Activated T-cell treated with anti-CD3 and anti-CD28 coated beads, Interleukin-2, amount 50 U/mL, for 4 hours (primary cell): ENCODE results near the gene LRPAP1. TPM values are rescaled to one million over a fixed set of nuclear protein-coding genes. Genes with fewer than 3 reads are reported as not detected.
A peak's percentile ranks its signal among the peaks of the same experiment; 100 is the strongest.

Experiments
- ATAC-seq, 2 donors: fragments of 200-7000 bp; cut with Tn5 transposase; one replicate each; pipeline ENCODE4 v1.10.0; 2021
- DNase-seq: peaks from one replicate; pipeline ENCODE4 v3.0.0-alpha.2; 2020
- H3K27me3 Mint-ChIP-seq: one replicate; pipeline ENCODE4 v1.8.0; 2021; ENCODE audit warnings: low read depth, mixed read lengths
- H3K36me3 Mint-ChIP-seq: one replicate; pipeline ENCODE4 v1.8.0; 2022; ENCODE audit warnings: mixed read lengths; ENCODE audit not compliant: insufficient read depth
- H3K4me1 Mint-ChIP-seq: one replicate; pipeline ENCODE4 v1.8.0; 2021; ENCODE audit warnings: low read depth, mixed read lengths
- H3K4me3 Mint-ChIP-seq: one replicate; pipeline ENCODE4 v1.8.0; 2021; ENCODE audit warnings: mild to moderate bottlenecking, moderate library complexity, mixed read lengths
- H3K9me3 Mint-ChIP-seq: one replicate; pipeline ENCODE4 v1.8.0; 2021; ENCODE audit warnings: mixed read lengths
- total RNA-seq, 3 donors: library from RNA; stranded (reverse); gene quantifications; one replicate each; pipeline ENCODE4 v1.2.1, GENCODE V29; 2021

The LRPAP1 gene
- total RNA-seq, 3 donors from 2014 or later = 111 to 145 (median 118) TPM

DNA sequence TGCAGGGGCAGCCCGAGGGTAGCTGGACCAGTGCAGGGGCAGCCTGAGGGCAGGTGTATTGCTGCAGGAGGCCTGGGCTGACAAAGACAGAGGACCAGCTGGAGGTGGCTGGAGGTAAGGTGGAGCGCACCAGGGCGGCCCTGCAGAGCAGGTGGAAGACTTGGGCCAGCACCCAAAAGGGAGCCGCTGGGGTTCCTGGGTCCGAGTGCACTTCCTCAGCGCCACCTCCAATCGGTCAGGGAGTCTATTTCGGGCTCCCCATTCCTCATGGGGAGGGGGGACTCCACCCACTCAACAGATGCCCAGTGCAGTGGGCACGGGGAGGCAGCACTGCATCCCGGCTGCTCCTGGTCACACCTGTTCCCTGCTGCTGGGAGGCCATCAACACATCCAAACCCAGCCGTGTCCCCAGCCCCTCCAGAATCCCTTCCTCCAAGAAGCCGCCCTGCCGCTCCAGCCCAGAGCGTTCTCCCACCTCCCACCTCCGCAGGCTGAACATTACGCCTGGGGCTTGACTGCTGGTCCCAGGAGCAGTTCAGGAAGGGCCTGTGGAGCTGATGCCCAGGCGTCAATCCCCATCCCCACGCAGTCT lies 1.5 kb downstream of the LRPAP1 start:
- Mint-ChIP-seq H3K9me3 (peaks cover 3% of the 10 kb centered on the region), H3K4me1 (peaks cover 34% of the 10 kb centered on the region)
- no peak for DNase-seq

DNA sequence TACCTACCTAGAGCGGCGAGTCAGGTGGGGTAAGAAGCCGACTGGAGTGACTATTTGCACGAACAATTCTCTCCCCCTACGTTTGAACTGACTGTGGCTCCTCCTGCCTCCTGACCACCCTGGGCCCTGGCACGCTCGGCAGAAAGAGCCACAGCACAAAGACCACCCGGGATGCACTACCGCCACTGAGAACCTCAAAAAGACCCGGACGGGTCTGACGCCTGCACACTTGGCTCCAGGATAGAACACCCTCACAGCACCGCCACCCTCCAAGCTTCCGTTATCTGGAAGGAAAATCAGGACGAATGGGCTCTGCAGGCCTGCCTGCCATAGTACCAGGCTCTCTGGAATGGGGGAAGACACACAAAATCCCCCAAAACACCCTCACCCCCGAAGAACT lies 2.2 kb downstream of the LRPAP1 start:
- no peak for ATAC-seq
- H3K4me3 Mint-ChIP-seq = peak overlapping the region; percentile 99
- H3K4me1 Mint-ChIP-seq = peaks cover 34% of the 10 kb centered on the region

More for the DNA sequence above, 1.5 kb downstream of the LRPAP1 start:
- peaks cover 1% of the 10 kb centered on the region for H3K36me3 Mint-ChIP-seq
- peaks cover 5% of the 10 kb centered on the region for H3K27me3 Mint-ChIP-seq
- peak overlapping the region; percentile 99 for H3K4me3 Mint-ChIP-seq
- no peak for ATAC-seq

GRCh38 chr4:3529363-3529762 lies 2.9 kb downstream of the LRPAP1 start:
- ATAC-seq = no peak
- peaks cover 34% of the 10 kb centered on the region for H3K4me1 Mint-ChIP-seq
- H3K4me3 Mint-ChIP-seq = no peak overlapping the region
- no peaks in the 10 kb centered on the region for H3K27me3 Mint-ChIP-seq
- peaks cover 2% of the 10 kb centered on the region for H3K36me3 Mint-ChIP-seq
- H3K9me3 Mint-ChIP-seq = no peaks in the 10 kb centered on the region
- no peak for DNase-seq

More for the DNA sequence above, 2.2 kb downstream of the LRPAP1 start:
- Mint-ChIP-seq H3K9me3 (no peaks in the 10 kb centered on the region), H3K36me3 (no peaks in the 10 kb centered on the region), H3K27me3 (peaks cover under 1% of the 10 kb centered on the region)
- DNase-seq = no peak

DNA sequence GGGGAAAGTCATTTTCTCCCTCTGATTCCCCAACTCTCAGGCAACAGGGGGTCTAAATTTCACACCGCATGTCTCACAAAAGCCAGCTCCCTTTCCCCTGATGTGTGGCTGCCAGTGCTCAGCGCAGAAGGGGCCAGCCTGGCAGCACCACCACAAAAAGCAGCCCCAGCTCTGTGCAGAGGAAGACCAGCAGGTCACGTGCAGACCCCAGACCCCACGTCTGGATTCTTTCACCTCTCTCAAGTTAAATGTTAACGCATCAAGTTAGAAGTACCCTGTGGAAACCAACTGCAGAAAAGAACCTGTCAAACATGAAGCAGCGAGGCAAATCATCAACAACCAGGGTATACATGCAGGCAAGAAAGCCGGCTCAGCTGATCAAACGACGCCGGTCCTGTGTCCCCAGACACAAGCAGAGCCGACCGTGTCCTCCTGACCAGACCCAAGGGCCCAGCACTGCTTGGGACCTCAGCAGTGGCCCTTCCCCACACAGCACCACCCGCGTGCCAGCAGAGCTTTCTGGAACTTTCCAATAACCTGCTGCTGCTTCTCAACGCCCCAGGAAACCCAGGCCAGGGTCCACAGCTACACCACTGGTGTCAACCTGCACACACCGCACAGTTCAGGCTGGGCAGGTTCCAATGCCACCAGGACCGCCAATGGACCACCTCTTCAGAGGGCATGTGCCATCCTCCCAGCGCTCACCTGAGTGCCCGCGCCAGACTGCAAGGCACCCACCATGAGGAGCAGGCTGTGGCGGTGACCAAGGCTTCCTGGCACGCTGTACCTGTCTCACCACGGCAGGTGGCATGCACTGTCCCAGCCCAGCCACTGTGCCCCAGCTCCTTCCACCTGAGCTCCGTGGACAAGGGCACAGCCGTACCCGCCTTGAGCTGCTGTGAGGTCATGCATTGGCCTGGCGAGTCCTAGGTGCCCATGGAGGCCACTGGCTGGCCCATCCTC lies 4.0 kb downstream of the LRPAP1 start:
- ATAC-seq = no peak
- Mint-ChIP-seq H3K36me3 (peaks cover 5% of the 10 kb centered on the region), H3K4me1 (peaks cover 34% of the 10 kb centered on the region)

GRCh38 chr4:3527101-3527913 lies 4.9 kb downstream of the LRPAP1 start:
- DNase-seq = no peak
- H3K4me1 Mint-ChIP-seq = peaks cover 32% of the 10 kb centered on the region

More for the DNA sequence above, 4.0 kb downstream of the LRPAP1 start:
- DNase-seq = no peak
- Mint-ChIP-seq H3K4me3 (no peak overlapping the region), H3K9me3 (no peaks in the 10 kb centered on the region), H3K27me3 (no peaks in the 10 kb centered on the region)

DNA sequence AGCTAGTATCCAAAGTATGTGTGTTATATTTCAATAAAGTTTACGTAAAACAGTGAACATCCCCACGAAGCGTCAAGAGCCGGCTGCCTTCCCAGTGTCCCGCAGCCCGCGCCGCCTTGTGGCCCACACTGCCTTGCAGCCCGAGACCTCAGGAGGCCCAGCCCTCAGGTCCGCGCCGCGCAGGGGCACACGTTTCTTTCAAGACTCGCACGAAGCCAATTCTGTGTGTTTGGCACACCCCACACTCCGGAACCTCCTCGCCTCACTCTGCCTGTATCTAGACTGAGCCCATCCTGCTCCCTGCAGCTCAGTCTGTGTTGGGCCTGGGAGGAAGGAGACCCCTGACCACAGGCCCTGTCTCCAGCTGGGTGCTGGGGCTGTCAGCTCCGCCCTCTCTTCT lies 5.8 kb downstream of the LRPAP1 start:
- H3K27me3 Mint-ChIP-seq = no peaks in the 10 kb centered on the region
- no peak for ATAC-seq
- H3K4me3 Mint-ChIP-seq = no peak overlapping the region
- H3K4me1 Mint-ChIP-seq = peaks cover 27% of the 10 kb centered on the region
- peaks cover 6% of the 10 kb centered on the region for H3K36me3 Mint-ChIP-seq
- no peak for DNase-seq
- H3K9me3 Mint-ChIP-seq = no peaks in the 10 kb centered on the region

More at GRCh38 chr4:3527101-3527913, 4.9 kb downstream of the LRPAP1 start:
- Mint-ChIP-seq H3K36me3 (peaks cover 5% of the 10 kb centered on the region), H3K4me3 (no peak overlapping the region), H3K9me3 (no peaks in the 10 kb centered on the region), H3K27me3 (no peaks in the 10 kb centered on the region)
- ATAC-seq = no peak

DNA sequence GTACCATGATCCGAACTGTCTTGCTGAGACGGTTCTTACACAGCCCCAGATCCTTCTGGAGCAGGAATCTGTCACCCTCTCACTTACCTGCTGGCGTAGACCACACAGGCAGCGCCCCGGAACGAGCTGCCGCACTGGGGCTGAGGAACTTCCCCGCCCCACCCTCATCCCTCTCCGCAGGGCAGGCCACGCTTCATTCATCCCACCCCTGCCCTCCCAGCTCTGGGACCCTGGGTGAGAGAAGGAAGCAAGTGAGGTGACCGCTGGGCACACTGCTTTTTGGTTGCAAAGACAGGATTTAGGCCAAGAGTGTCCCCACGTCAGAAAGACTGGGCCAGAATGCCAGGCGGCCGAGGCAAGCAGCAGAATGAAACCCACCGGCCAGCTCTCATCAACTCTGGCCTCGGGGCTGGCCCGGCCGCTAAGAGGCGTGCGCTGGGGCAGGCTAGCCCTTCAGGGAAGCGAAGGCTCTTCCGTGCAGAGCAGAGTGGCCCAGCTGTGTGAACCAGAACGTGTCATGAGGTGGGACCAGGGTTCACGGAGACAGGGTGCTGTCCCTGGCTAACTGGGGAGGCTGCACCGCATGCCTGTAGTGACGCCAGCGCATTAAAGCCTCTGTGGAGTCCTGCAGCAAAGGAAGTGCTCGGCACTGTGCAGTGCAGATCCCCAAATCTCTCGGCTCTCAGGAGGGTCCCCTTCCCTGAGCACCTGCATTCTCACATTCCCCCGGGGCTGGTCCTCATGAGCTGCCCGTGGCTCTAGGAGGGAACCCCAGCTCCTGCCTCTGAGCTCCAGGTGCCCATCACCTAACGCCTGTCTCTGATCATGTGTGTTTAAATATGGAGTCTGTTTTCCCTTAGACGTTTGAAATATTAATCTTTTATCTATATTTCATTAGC lies 6.4 kb downstream of the LRPAP1 start:
- H3K4me1 Mint-ChIP-seq = peaks cover 21% of the 10 kb centered on the region
- H3K36me3 Mint-ChIP-seq = peaks cover 9% of the 10 kb centered on the region
- DNase-seq (no peak), ATAC-seq (no peak)
- no peaks in the 10 kb centered on the region for H3K27me3 Mint-ChIP-seq
- no peak overlapping the region for H3K4me3 Mint-ChIP-seq
- H3K9me3 Mint-ChIP-seq = no peaks in the 10 kb centered on the region

GRCh38 chr4:3524920-3525319 lies 7.3 kb downstream of the LRPAP1 start:
- Mint-ChIP-seq H3K9me3 (no peaks in the 10 kb centered on the region), H3K4me1 (peaks cover 14% of the 10 kb centered on the region), H3K27me3 (no peaks in the 10 kb centered on the region), H3K36me3 (peaks cover 11% of the 10 kb centered on the region), H3K4me3 (no peak overlapping the region)
- DNase-seq = no peak
- no peak for ATAC-seq

DNA sequence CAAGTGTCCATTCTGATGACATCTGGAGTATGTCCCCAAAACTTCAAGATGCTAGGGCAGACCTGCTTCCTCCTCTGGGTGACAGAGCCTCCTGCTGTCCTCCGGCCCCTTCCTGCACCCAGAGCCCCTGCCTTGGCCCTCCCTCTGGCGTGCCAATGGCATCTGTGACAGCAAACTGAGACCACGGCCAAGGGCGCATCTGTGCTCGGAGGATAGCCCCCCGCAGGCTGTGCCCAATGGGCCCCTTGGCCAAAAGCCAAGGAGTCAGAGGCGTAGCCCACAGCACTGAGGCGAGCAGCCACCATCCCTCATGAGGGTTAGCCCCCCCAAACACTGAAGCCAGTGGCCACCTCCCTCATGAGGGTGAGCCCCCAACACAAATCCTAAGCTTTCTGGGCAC lies 7.9 kb downstream of the LRPAP1 start:
- Mint-ChIP-seq H3K36me3 (peaks cover 13% of the 10 kb centered on the region), H3K9me3 (no peaks in the 10 kb centered on the region), H3K4me3 (no peak overlapping the region), H3K4me1 (peaks cover 11% of the 10 kb centered on the region), H3K27me3 (no peaks in the 10 kb centered on the region)
- ATAC-seq (no peak), DNase-seq (no peak)

DNA sequence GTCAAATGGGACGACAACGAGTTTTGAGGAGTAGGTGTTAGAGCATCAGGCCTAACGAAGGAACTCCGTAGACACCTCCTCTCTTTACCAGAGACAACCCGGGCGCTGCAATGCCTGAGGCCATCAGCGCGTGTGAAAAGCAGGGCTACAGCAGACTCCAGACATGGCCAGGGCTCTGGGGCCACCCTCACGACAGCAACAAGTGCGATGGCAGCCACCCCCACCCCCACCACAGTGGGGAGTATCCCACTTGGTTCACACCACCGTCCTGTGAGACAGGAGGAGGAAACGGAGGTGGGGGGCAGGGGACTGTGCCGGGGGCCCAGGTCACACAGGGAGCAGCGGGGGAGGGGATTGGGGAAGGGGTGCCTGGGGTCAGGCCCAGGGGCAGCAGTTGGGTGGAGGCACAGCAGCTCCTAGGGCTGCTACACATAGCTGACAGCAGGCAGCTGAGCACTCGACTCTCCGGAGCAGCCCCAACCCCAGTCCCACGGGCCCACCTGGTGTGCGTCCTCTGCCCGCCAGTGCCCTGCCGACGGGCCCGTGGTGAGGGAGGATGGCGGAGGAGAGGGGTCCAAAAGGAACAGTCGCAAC lies 8.5 kb downstream of the LRPAP1 start:
- peaks cover 13% of the 10 kb centered on the region for H3K36me3 Mint-ChIP-seq
- no peaks in the 10 kb centered on the region for H3K27me3 Mint-ChIP-seq
- H3K9me3 Mint-ChIP-seq = no peaks in the 10 kb centered on the region
- DNase-seq = no peak
- H3K4me1 Mint-ChIP-seq = peaks cover 11% of the 10 kb centered on the region
- ATAC-seq = no peak
- H3K4me3 Mint-ChIP-seq = no peak overlapping the region

- peaks cover 13% of the 10 kb centered on the region for H3K36me3 Mint-ChIP-seq
- H3K27me3 Mint-ChIP-seq = no peaks in the 10 kb centered on the region
- ATAC-seq = no peak
- H3K9me3 Mint-ChIP-seq = no peaks in the 10 kb centered on the region
- no peak for DNase-seq
- peaks cover 8% of the 10 kb centered on the region for H3K4me1 Mint-ChIP-seq
- H3K4me3 Mint-ChIP-seq = no peak overlapping the region
Observed at GRCh38 chr4:3523146-3523627, 9.0 kb downstream of the LRPAP1 start.

GRCh38 chr4:3522651-3523050 lies 9.6 kb downstream of the LRPAP1 start:
- DNase-seq (no peak), ATAC-seq (no peak)
- no peak overlapping the region for H3K4me3 Mint-ChIP-seq
- H3K36me3 Mint-ChIP-seq = peaks cover 16% of the 10 kb centered on the region
- peaks cover 4% of the 10 kb centered on the region for H3K4me1 Mint-ChIP-seq
- H3K9me3 Mint-ChIP-seq = no peaks in the 10 kb centered on the region
- no peaks in the 10 kb centered on the region for H3K27me3 Mint-ChIP-seq

- DNase-seq = no peak
- no peaks in the 10 kb centered on the region for H3K9me3 Mint-ChIP-seq
Observed at GRCh38 chr4:3522326-3522640, 9.9 kb downstream of the LRPAP1 start.

More at GRCh38 chr4:3522326-3522640, 9.9 kb downstream of the LRPAP1 start:
- H3K36me3 Mint-ChIP-seq = peaks cover 18% of the 10 kb centered on the region
- H3K4me1 Mint-ChIP-seq = peaks cover 4% of the 10 kb centered on the region
- no peak overlapping the region for H3K4me3 Mint-ChIP-seq
- no peaks in the 10 kb centered on the region for H3K27me3 Mint-ChIP-seq
- no peak for ATAC-seq
